GM12891 (cell line): ENCODE results near the gene PTPN22.

Source experiments
- POLR2A ChIP-seq: IDR thresholded peaks from 2 replicates; pipeline ENCODE4 v1.6.1; 2011; ENCODE audit warnings: low read depth, low read length, control low read depth
- POLR2AphosphoS5 ChIP-seq: IDR thresholded peaks from 2 replicates; pipeline ENCODE4 v1.6.1; 2011; ENCODE audit warnings: low read depth, low read length, control low read depth
- POU2F2 ChIP-seq: IDR thresholded peaks from 2 replicates; pipeline ENCODE4 v1.6.1; 2011; ENCODE audit warnings: low read depth, mild to moderate bottlenecking, control low read depth, low read length, moderate library complexity
- SPI1 ChIP-seq: IDR thresholded peaks from 2 replicates; pipeline ENCODE4 v1.6.1; 2011; ENCODE audit warnings: low read depth, low read length, control low read depth
- TAF1 ChIP-seq: IDR thresholded peaks from 2 replicates; pipeline ENCODE4 v1.6.1; 2011; ENCODE audit warnings: low read depth, low read length, control low read depth

DNA sequence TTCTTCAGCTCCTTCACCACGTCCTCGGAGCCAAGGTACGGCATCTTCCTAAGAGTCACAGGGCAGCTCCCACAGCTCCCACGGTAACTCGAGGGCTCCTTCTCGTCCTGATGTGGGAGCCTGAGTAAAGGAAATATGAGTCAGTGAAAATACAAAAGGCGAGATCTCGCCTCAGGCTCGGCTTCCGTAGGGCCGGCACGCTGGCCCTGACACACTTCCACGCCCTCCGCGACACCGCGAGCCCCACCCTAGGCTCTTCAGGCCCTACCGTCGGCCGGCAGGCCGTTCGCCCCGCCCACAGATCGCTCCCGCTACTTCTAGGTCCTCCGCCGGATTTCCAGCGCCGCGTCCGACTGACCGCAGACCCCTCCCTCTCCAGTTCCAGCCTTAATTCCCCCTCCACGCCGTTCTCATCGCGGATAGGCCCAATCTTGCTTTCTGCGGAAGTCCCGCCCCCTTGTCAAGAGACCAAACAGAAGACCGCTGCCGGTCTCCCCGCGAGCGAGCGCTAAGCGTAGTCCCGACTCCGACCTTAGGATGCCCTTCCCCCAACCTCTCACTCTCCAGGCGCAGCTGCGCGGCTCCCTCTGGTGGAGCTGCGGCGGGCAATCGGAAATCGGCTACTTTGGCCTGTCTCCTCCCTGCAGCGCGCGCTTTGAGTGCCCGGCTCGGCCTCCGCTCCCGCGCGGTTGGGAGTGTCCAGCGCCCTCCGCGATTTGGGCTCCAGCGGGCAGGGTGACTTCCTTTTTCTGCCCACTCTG lies 33.3 kb upstream of the PTPN22 start, which contains the start of the genes AP4B1 and DCLRE1B:
- peak; percentile 73 for TF ChIP-seq POLR2A
- TF ChIP-seq TAF1, result peak; percentile 71; the same call in 1 of the 2 replicates
- peak; percentile 75 for TF ChIP-seq POLR2AphosphoS5
- no peak; the same call in 1 of the 2 replicates for TF ChIP-seq POU2F2
- TF ChIP-seq SPI1, result peak; percentile 50
